Lung (tissue), 12 donors: ENCODE data around the gene ADGRG6. TPM values are rescaled to one million over a fixed set of nuclear protein-coding genes. Genes with fewer than 3 reads are reported as not detected.

ENCODE experiments used
- ATAC-seq: fragments of 200-7000 bp; cut with Tn5 transposase; one replicate; pipeline ENCODE4 v1.9.1; 2020; ENCODE audit warnings: moderate number of reproducible peaks; ENCODE audit not compliant: insufficient read depth, low FRiP score
- DNase-seq, 3 donors: peaks; one replicate each; pipeline ENCODE4 v3.0.0-alpha.2; 2013 to 2017
- H3K27ac ChIP-seq, 2 donors: one replicate each; pipeline ENCODE4 v1.5.1; 2013; ENCODE audit warnings: mild to moderate bottlenecking in 2 of 2, moderate library complexity in 2 of 2, control low read depth in 1 of 2, inconsistent platforms in 1 of 2, low read depth in 1 of 2, low read length in 1 of 2
- H3K27me3 ChIP-seq, 3 donors: one replicate each; pipeline ENCODE4 v1.5.1; 2013; ENCODE audit warnings: low read length in 2 of 3; ENCODE audit not compliant: control insufficient read depth in 3 of 3, insufficient read depth in 3 of 3
- H3K36me3 ChIP-seq, 4 donors: one replicate each; pipeline ENCODE4 v1.5.1; 2013; ENCODE audit warnings: low read length in 4 of 4, mild to moderate bottlenecking in 1 of 4, moderate library complexity in 1 of 4; ENCODE audit not compliant: control insufficient read depth in 4 of 4, insufficient read depth in 4 of 4
- H3K4me1 ChIP-seq, 5 donors: one replicate each; pipeline ENCODE4 v1.5.1; 2013; ENCODE audit warnings: low read length in 5 of 5, mild to moderate bottlenecking in 2 of 5, moderate library complexity in 1 of 5; ENCODE audit not compliant: control insufficient read depth in 5 of 5, insufficient read depth in 5 of 5
- H3K4me3 ChIP-seq: one replicate; pipeline ENCODE4 v1.5.1; 2013; ENCODE audit warnings: mild to moderate bottlenecking, control low read depth, moderate library complexity
- H3K9ac ChIP-seq, 2 donors: one replicate each; pipeline ENCODE4 v1.5.1; 2013; ENCODE audit warnings: low read length in 2 of 2, control low read depth in 1 of 2; ENCODE audit not compliant: insufficient read depth in 1 of 2
- H3K9me3 ChIP-seq, 4 donors: one replicate each; pipeline ENCODE4 v1.5.1; 2013; ENCODE audit warnings: low read length in 3 of 4, mild to moderate bottlenecking in 1 of 4, moderate library complexity in 1 of 4; ENCODE audit not compliant: control insufficient read depth in 4 of 4, insufficient read depth in 3 of 4
- CTCF ChIP-seq: IDR thresholded peaks from 2 replicates; pipeline ENCODE4 v1.5.1; 2012; ENCODE audit warnings: mild to moderate bottlenecking; ENCODE audit errors: control extremely low read depth, extremely low read depth
- WGBS, 2 donors: extraction: QIAGEN DNeasy Blood & Tissue Kit; methylation state at CpG; one replicate each; pipeline ENCODE4 v1.1.7; 2013; 5-methylcytosine and 5-hydroxymethylcytosine counted together
- polyA plus RNA-seq, 2 donors: library from polyadenylated mRNA; stranded (reverse); fragments of 200-250 nt; gene quantifications; one replicate each; pipeline ENCODE4 v1.2.1, GENCODE V29; 2013
- total RNA-seq, 2 donors: library from RNA; depleted of rRNA in 1 of 2; stranded (reverse); fragments of >200 nt in 1 of 2; gene quantifications; one replicate each; pipeline ENCODE4 v1.2.1, GENCODE V29; 2014 to 2021
- donor health status: control.
- donor health status: control.
- donor health status: Bipolar disorder and iron deficiency.
- donor health status: healthy.
- donor health status: DM: yes; HTN: yes; CAD: no.

The ADGRG6 gene
- total and polyA plus RNA-seq, 4 donors = 6.4 to 177 (median 12.9) TPM

DNA sequence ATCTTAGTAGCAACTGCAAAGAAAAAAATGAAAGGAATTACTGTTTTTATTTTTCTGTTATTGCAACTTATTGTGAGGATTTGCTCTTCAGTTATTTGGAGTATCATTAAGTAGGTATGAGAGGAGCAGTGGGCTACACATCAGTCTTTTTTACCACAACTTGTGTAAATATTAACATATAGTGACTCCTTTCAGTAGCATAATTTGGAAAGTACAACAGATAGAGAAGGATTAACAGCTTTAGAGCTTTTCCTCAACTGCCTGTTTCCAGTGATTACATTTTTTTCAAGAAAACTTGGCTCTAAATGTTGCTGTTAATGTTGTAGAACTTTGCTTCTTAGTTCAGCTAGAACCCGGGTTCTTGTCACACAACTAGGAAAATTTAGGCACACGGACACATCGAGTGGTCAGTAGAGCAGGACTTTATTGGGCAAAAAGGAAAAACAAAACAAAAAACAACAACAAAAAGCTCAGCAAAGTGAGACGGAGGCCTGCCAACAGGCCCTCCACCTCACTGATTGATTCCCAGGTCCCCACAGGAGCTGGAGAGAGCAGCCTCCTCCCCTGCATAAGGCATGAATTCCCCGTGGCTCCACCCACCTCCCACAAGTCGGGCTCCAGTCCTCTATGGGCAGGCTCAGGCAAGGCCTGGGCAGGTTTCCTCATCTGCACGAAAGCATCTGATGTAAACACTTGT is 75.1 kb downstream of the ADGRG6 start:
- Histone ChIP-seq H3K36me3 (peaks cover 0 to 3% (median 1%) of the 10 kb centered on the region in 4 donors), H3K4me1 (peaks cover 2 to 46% (median 22%) of the 10 kb centered on the region in 5 donors), H3K27me3 (no peaks in the 10 kb centered on the region), H3K9ac (peak overlapping the region in 1 of 2 donors; percentile 50), H3K27ac (no peak overlapping the region), H3K4me3 (no peak overlapping the region), H3K9me3 (no peaks in the 10 kb centered on the region)
- DNase-seq = no peak
- WGBS, 2 donors = 63 to 66% methylated on average over 7 of the region's 7 CpGs
- no peak for ATAC-seq
- no peak for TF ChIP-seq CTCF

DNA sequence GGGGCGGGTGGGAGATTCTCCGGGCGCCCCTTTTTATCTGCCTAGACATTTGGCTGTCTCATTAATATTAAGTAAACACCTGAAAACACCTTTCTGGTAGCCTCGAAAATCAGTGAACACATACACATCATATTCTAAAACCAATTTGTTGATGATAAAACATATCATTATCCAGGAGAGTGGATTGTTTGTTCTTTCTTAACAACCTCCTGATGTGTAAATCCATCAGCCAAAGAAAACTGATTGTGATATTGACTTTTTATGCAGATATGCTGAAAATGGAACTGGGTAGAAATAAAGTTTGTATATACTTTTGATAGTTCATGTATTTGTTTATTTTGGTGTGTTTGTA is 75.7 kb downstream of the ADGRG6 start:
- ATAC-seq = no peak
- Histone ChIP-seq H3K4me1 (peaks cover 2 to 46% (median 22%) of the 10 kb centered on the region in 5 donors), H3K27me3 (no peaks in the 10 kb centered on the region), H3K4me3 (no peak overlapping the region), H3K27ac (no peak overlapping the region), H3K9me3 (no peaks in the 10 kb centered on the region), H3K9ac (peak overlapping the region in 1 of 2 donors; percentile 27), H3K36me3 (peaks cover 0 to 6% (median 2%) of the 10 kb centered on the region in 4 donors)
- 70 to 72% methylated on average over 4 of the region's 4 CpGs for WGBS, 2 donors
- TF ChIP-seq CTCF = no peak
- peak in 1 of 3 donors; percentile 53 for DNase-seq

GRCh38 chr6:142378138-142378875 is 76.5 kb downstream of the ADGRG6 start:
- H3K27me3 ChIP-seq = no peaks in the 10 kb centered on the region
- DNase-seq = peak; percentile 85 to 99 (median 99)
- peaks cover 0 to 6% (median 2%) of the 10 kb centered on the region in 4 donors for H3K36me3 ChIP-seq
- TF ChIP-seq CTCF = no peak
- peak overlapping the region in 1 of 2 donors; percentile 54 for H3K9ac ChIP-seq
- WGBS, 2 donors = 2 to 15% methylated on average over 2 of the region's 2 CpGs
- H3K27ac ChIP-seq = no peak overlapping the region
- H3K4me1 ChIP-seq = peaks cover 2 to 46% (median 22%) of the 10 kb centered on the region in 5 donors
- no peak overlapping the region for H3K4me3 ChIP-seq
- no peaks in the 10 kb centered on the region for H3K9me3 ChIP-seq
- peak; percentile 39 for ATAC-seq
